ENCODE results near the gene IQCE.

Gene IQCE

DNA sequence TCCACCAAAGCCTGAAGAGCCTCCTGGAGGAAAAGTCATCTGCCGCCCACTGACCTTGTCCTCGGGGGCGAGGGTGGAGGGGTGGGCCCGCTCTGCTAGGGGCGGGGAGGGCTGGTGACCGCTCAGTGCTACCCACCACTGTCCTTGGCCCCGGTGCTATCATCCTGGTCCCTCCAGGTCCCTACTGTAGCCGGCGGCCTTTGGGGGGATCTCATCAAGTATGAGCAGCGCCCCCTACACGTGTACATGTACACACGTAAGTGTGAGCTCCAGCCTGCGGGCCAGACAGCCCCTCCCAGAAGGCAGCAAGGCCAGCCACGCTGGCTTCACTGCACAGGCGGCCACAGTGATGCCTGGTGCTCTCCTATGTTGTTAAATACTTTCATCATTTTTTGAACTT lies 92.6 kb downstream of the IQCE start:
- DNase-seq = no peak

- DNase-seq = no peak
Observed at GRCh38 chr7:2651847-2652735, 93.3 kb downstream of the IQCE start.

GRCh38 chr7:2652736-2653060 lies 93.9 kb downstream of the IQCE start:
- no peak for DNase-seq

GRCh38 chr7:2654059-2654458 lies 95.3 kb downstream of the IQCE start:
- no peak for DNase-seq

GRCh38 chr7:2655870-2656614 lies 97.3 kb downstream of the IQCE start:
- no peak for DNase-seq

DNA sequence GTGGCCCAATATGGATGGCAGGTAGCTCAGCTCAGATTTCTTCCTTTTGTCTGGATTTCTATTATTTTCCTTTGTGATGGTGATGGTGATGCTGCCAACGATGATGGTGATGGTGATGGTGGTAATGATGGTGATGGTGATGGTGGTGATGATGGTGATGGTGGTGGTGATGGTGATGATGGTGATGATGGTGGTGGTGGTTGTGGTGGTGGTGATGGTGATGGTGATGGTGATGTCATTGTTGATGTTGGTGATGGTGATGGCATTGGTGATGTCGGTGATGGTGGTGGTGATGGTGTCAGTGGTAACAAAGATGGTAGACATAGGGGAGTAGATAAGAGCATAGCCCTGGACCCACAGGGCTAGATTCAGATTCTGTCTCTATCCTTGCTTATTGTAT lies 98.4 kb downstream of the IQCE start:
- no peak for DNase-seq

- DNase-seq = no peak
Observed at GRCh38 chr7:2657920-2658671, 99.3 kb downstream of the IQCE start.

DNA sequence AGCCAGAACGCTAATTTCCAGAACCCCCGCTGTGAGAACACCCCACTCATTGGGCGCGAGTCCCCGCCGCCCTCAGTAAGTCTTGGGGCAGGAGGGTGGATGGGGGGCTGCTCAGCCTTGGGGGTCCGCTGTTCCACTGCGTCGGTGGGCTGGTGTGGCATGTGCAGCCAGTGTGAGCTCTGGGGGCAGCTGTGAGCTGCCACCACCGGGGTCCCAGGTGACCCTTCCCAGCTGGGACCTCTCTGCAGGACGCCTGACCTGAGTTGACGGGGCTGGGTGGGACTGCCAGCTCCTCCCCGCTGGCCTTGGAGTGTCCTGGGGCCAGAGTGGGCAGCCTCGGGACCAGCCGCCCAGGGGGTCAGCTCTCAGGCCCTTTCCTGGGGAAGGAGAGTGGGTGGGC lies 100.2 kb downstream of the IQCE start:
- DNase-seq = no peak

DNA sequence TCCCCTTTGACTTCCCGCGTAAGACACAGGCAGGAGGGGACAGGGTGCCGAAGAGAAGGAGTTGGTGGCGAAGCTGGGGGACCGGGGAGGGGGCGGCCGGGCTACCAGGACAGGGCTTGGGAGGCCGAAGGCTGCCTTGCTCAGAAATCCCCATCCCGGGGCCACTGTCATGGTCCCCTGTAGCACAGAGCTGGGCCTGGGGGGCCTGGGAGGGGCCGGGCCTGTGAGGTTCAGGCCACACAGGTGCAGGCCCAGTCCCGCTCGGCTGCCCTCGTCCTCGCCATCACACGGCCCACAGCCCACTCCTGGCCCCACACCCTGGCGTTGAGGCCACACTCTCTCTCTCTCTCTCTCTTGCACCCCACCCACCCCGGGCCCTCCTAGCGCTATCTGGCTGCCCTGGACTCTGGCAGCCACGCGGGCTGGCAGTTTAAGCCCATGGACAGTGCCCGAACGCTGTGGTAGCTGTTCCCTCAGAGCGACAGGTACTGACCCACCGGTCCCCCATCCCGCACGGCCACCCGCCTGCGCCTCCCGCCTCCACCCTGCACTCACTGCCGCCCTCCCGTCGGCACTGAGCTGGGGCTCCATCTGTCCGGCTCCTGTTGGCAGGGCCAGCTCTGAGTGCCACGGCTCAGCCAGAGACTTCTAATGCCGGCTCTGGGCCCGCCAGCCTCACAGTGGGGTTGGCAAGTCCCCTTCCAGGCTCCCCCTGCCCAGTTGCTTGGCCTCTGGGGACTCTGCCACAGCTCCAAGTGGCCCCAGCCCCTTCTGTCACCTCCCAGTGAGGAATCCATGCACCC lies 101.0 kb downstream of the IQCE start:
- DNase-seq = no peak

- no peak for DNase-seq
Observed at GRCh38 chr7:2660359-2661095, 101.7 kb downstream of the IQCE start.

GRCh38 chr7:2661096-2661449 lies 102.3 kb downstream of the IQCE start:
- no peak for DNase-seq

DNA sequence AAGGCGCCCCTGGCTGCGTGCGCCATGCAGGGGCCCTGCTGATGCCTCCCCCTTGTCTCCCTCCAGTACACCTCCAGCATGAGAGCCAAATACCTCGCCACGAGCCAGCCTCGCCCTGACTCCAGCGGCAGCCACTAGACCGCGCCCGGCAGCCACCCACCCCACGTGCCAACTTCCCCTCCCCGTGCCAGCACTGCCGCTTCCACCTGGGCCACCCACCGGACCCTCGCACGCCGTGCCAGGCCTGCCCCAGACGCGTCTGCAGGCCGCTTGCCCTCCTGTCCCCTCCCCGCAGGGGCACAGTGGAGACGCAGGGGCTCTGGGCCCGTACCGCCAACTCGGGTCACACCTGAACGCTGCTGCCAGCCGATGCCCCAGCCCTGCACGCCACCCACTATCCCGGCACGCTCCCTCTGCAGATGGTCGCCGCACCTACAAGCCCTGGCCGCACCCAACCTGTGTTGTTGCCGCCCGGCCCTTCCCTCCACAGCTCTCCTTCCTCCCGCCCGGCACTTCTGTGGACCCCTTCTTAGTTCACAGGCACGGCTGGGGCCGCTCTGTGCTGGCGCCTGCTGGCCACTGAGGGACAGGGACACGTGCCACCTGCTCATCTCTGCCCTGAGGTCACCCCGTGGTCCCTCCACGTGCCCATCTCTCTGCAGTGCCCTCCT lies 103.0 kb downstream of the IQCE start:
- no peak for DNase-seq

DNA sequence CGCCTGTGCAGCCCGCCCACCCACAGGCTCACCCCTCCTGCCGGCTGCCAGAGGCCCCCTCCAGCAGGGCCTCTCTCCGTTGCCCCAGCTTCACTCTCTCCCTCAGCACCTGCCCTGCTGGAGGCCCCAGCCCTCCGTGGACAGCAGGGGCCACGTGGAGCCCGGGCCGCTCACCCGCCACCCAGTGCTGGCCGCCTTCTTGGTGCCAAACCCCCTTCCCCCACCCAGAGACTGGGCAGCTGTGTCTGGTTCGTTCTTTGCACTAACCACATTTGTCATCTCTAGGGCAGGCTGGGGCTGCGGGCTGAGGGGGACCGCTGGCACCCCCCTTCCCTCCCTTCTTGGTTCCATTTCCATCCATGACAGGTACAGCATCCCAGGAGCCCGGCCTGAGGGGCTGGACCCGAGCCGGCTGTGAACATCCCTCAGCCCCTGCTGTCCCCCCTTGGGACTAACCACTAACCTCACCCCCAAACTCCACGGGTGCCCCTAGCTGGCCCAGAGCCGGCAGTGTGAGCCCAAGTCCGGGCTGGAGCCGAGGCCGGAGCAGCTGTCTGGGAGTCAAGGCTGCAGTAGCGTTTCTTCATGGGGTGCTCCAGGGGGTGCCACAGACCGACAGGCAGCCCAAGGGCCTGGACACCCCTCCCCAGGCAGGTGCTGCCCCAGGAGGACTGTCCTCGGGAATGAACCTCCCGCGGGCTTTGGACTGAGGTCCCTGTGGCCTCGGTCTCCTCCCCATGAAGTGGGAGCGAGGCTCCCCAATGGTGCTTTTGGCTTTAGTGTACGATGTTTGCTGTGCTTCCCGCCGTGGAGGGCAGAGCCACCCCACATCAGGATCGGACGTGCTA lies 103.7 kb downstream of the IQCE start:
- DNase-seq = no peak

- DNase-seq = no peak
Observed at GRCh38 chr7:2663121-2663886, 104.5 kb downstream of the IQCE start.

DNA sequence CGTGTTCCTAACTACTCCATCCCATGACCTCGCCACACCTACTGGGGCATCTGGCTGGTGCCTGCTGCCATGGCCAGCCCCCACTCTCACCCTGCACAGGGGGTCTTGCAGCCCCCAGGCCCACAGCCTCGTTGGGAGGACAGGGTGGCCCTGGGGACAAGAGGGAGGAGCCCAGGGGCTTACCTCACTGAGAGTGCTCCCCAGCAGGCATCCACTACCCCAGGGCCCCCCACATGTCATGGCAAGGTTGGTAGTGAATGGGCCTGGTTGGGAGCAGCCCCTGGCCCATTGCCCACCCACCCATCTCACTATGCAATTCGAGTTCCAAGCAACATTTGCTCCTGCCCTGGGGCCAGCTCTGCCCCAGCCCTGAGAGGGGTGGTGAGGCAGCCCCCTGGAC lies 105.2 kb downstream of the IQCE start:
- no peak for DNase-seq
